Measurements from ENCODE around the gene GMCL2. TPM values are rescaled to one million over a fixed set of nuclear protein-coding genes. Genes with fewer than 3 reads are reported as not detected.
"Not testable (repeated sequence)": the region's sequence is repeated elsewhere in the genome, so short reads cannot be mapped to it uniquely, and the experiment has no call there.

GMCL2 gene
- polyA plus RNA-seq, 2 donors, result not detected

GRCh38 chr5:178203670-178204181, 16.6 kb upstream of the GMCL2 start:
- Histone ChIP-seq H3K9me3 (ENCODE audit: control insufficient read depth in 2 of 2, insufficient read depth in 1 of 2, low read depth in 1 of 2, low read length in 1 of 2) (no peaks in the 10 kb centered on the region), H3K27ac (ENCODE audit: low read depth in 2 of 2, low read length in 1 of 2) (peak overlapping the region in 1 of 2 donors; percentile 65), H3K4me1 (ENCODE audit: control insufficient read depth in 2 of 2, insufficient read depth in 2 of 2, low read length in 1 of 2) (peaks cover 4 to 23% of the 10 kb centered on the region in 2 donors), H3K27me3 (ENCODE audit: control insufficient read depth in 1 of 2, insufficient read depth in 2 of 2, low read length in 2 of 2) (no peaks in the 10 kb centered on the region), H3K36me3 (ENCODE audit: control insufficient read depth in 2 of 2, insufficient read depth in 2 of 2, low read length in 1 of 2) (peaks cover 2 to 18% of the 10 kb centered on the region in 2 donors), H3K4me3 (ENCODE audit: low read depth in 1 of 2, low read length in 2 of 2) (peak overlapping the region; percentile 71 to 99)
- 20 to 22% methylated on average over 28 to 30 of the region's 30 CpGs for WGBS, 2 donors

GRCh38 chr5:178202541-178202940, 15.4 kb upstream of the GMCL2 start:
- H3K27me3 ChIP-seq (ENCODE audit: control insufficient read depth in 1 of 2, insufficient read depth in 2 of 2, low read length in 2 of 2), result no peaks in the 10 kb centered on the region
- H3K27ac ChIP-seq (ENCODE audit: low read depth in 2 of 2, low read length in 1 of 2), result no peak overlapping the region
- WGBS, 2 donors, result 95% methylated on average over 10 of the region's 10 CpGs
- no peak overlapping the region for H3K4me3 ChIP-seq (ENCODE audit: low read depth in 1 of 2, low read length in 2 of 2)
- H3K9me3 ChIP-seq (ENCODE audit: control insufficient read depth in 2 of 2, insufficient read depth in 1 of 2, low read depth in 1 of 2, low read length in 1 of 2), result no peaks in the 10 kb centered on the region
- peaks cover 4 to 18% of the 10 kb centered on the region in 2 donors for H3K4me1 ChIP-seq (ENCODE audit: control insufficient read depth in 2 of 2, insufficient read depth in 2 of 2, low read length in 1 of 2)
- H3K36me3 ChIP-seq (ENCODE audit: control insufficient read depth in 2 of 2, insufficient read depth in 2 of 2, low read length in 1 of 2), result peaks cover 0 to 11% of the 10 kb centered on the region in 2 donors

GRCh38 chr5:178201927-178202235, 14.7 kb upstream of the GMCL2 start:
- no peaks in the 10 kb centered on the region for H3K9me3 ChIP-seq (ENCODE audit: control insufficient read depth in 2 of 2, insufficient read depth in 1 of 2, low read depth in 1 of 2, low read length in 1 of 2)
- H3K27me3 ChIP-seq (ENCODE audit: control insufficient read depth in 1 of 2, insufficient read depth in 2 of 2, low read length in 2 of 2), result no peaks in the 10 kb centered on the region
- H3K27ac ChIP-seq (ENCODE audit: low read depth in 2 of 2, low read length in 1 of 2), result no peak overlapping the region
- H3K36me3 ChIP-seq (ENCODE audit: control insufficient read depth in 2 of 2, insufficient read depth in 2 of 2, low read length in 1 of 2), result peaks cover 0 to 9% of the 10 kb centered on the region in 2 donors
- H3K4me1 ChIP-seq (ENCODE audit: control insufficient read depth in 2 of 2, insufficient read depth in 2 of 2, low read length in 1 of 2), result peaks cover 4 to 15% of the 10 kb centered on the region in 2 donors
- 36 to 48% methylated on average over 2 of the region's 2 CpGs for WGBS, 2 donors
- H3K4me3 ChIP-seq (ENCODE audit: low read depth in 1 of 2, low read length in 2 of 2), result no peak overlapping the region

- H3K27ac ChIP-seq (ENCODE audit: low read depth in 2 of 2, low read length in 1 of 2), result no peak overlapping the region
- WGBS, 2 donors, result 77 to 78% methylated on average over 14 of the region's 14 CpGs
Observed at GRCh38 chr5:178201221-178201926, 14.2 kb upstream of the GMCL2 start.

GRCh38 chr5:178199581-178200434, 12.6 kb upstream of the GMCL2 start:
- Histone ChIP-seq H3K27ac (ENCODE audit: low read depth in 2 of 2, low read length in 1 of 2) (peak overlapping the region in 1 of 2 donors; percentile 50), H3K36me3 (ENCODE audit: control insufficient read depth in 2 of 2, insufficient read depth in 2 of 2, low read length in 1 of 2) (no peaks in the 10 kb centered on the region), H3K4me1 (ENCODE audit: control insufficient read depth in 2 of 2, insufficient read depth in 2 of 2, low read length in 1 of 2) (peaks cover 0 to 7% of the 10 kb centered on the region in 2 donors), H3K9me3 (ENCODE audit: control insufficient read depth in 2 of 2, insufficient read depth in 1 of 2, low read depth in 1 of 2, low read length in 1 of 2) (no peaks in the 10 kb centered on the region), H3K27me3 (ENCODE audit: control insufficient read depth in 1 of 2, insufficient read depth in 2 of 2, low read length in 2 of 2) (no peaks in the 10 kb centered on the region), H3K4me3 (ENCODE audit: low read depth in 1 of 2, low read length in 2 of 2) (no peak overlapping the region)
- 52 to 62% methylated on average over 12 of the region's 12 CpGs for WGBS, 2 donors

More at GRCh38 chr5:178201221-178201926, 14.2 kb upstream of the GMCL2 start:
- Histone ChIP-seq H3K4me1 (ENCODE audit: control insufficient read depth in 2 of 2, insufficient read depth in 2 of 2, low read length in 1 of 2) (peaks cover 2 to 10% of the 10 kb centered on the region in 2 donors), H3K27me3 (ENCODE audit: control insufficient read depth in 1 of 2, insufficient read depth in 2 of 2, low read length in 2 of 2) (no peaks in the 10 kb centered on the region), H3K4me3 (ENCODE audit: low read depth in 1 of 2, low read length in 2 of 2) (no peak overlapping the region), H3K36me3 (ENCODE audit: control insufficient read depth in 2 of 2, insufficient read depth in 2 of 2, low read length in 1 of 2) (peaks cover 0 to 4% of the 10 kb centered on the region in 2 donors), H3K9me3 (ENCODE audit: control insufficient read depth in 2 of 2, insufficient read depth in 1 of 2, low read depth in 1 of 2, low read length in 1 of 2) (no peaks in the 10 kb centered on the region)

- WGBS, 2 donors, result 79 to 81% methylated on average over 10 to 11 of the region's 11 CpGs
- Histone ChIP-seq H3K36me3 (ENCODE audit: control insufficient read depth in 2 of 2, insufficient read depth in 2 of 2, low read length in 1 of 2) (no peaks in the 10 kb centered on the region), H3K27me3 (ENCODE audit: control insufficient read depth in 1 of 2, insufficient read depth in 2 of 2, low read length in 2 of 2) (no peaks in the 10 kb centered on the region), H3K4me1 (ENCODE audit: control insufficient read depth in 2 of 2, insufficient read depth in 2 of 2, low read length in 1 of 2) (peaks cover 0 to 11% of the 10 kb centered on the region in 2 donors), H3K4me3 (ENCODE audit: low read depth in 1 of 2, low read length in 2 of 2) (no peak overlapping the region), H3K9me3 (ENCODE audit: control insufficient read depth in 2 of 2, insufficient read depth in 1 of 2, low read depth in 1 of 2, low read length in 1 of 2) (no peaks in the 10 kb centered on the region), H3K27ac (ENCODE audit: low read depth in 2 of 2, low read length in 1 of 2) (no peak overlapping the region)
Observed at GRCh38 chr5:178198706-178199105, 11.5 kb upstream of the GMCL2 start.

- 75 to 88% methylated on average over 11 of the region's 11 CpGs for WGBS, 2 donors
- not testable (repeated sequence) for H3K9me3 ChIP-seq (ENCODE audit: control insufficient read depth in 2 of 2, insufficient read depth in 1 of 2, low read depth in 1 of 2, low read length in 1 of 2); H3K27ac ChIP-seq (ENCODE audit: low read depth in 2 of 2, low read length in 1 of 2); H3K36me3 ChIP-seq (ENCODE audit: control insufficient read depth in 2 of 2, insufficient read depth in 2 of 2, low read length in 1 of 2); H3K4me3 ChIP-seq (ENCODE audit: low read depth in 1 of 2, low read length in 2 of 2); H3K27me3 ChIP-seq (ENCODE audit: control insufficient read depth in 1 of 2, insufficient read depth in 2 of 2, low read length in 2 of 2)
- peaks cover 0 to 15% of the 10 kb centered on the region in 2 donors for H3K4me1 ChIP-seq (ENCODE audit: control insufficient read depth in 2 of 2, insufficient read depth in 2 of 2, low read length in 1 of 2)
Observed at GRCh38 chr5:178198151-178198550, 11.0 kb upstream of the GMCL2 start.

GRCh38 chr5:178196986-178197385, 9.8 kb upstream of the GMCL2 start:
- 79 to 87% methylated on average over 8 of the region's 8 CpGs for WGBS, 2 donors
- no peak overlapping the region for H3K27ac ChIP-seq (ENCODE audit: low read depth in 2 of 2, low read length in 1 of 2)
- no peaks in the 10 kb centered on the region for H3K27me3 ChIP-seq (ENCODE audit: control insufficient read depth in 1 of 2, insufficient read depth in 2 of 2, low read length in 2 of 2)
- peaks cover 0 to 13% of the 10 kb centered on the region in 2 donors for H3K4me1 ChIP-seq (ENCODE audit: control insufficient read depth in 2 of 2, insufficient read depth in 2 of 2, low read length in 1 of 2)
- no peaks in the 10 kb centered on the region for H3K36me3 ChIP-seq (ENCODE audit: control insufficient read depth in 2 of 2, insufficient read depth in 2 of 2, low read length in 1 of 2)
- H3K9me3 ChIP-seq (ENCODE audit: control insufficient read depth in 2 of 2, insufficient read depth in 1 of 2, low read depth in 1 of 2, low read length in 1 of 2), result no peaks in the 10 kb centered on the region
- H3K4me3 ChIP-seq (ENCODE audit: low read depth in 1 of 2, low read length in 2 of 2), result no peak overlapping the region

- Histone ChIP-seq H3K4me3 (ENCODE audit: low read depth in 1 of 2, low read length in 2 of 2) (no peak overlapping the region), H3K36me3 (ENCODE audit: control insufficient read depth in 2 of 2, insufficient read depth in 2 of 2, low read length in 1 of 2) (no peaks in the 10 kb centered on the region), H3K27me3 (ENCODE audit: control insufficient read depth in 1 of 2, insufficient read depth in 2 of 2, low read length in 2 of 2) (no peaks in the 10 kb centered on the region), H3K9me3 (ENCODE audit: control insufficient read depth in 2 of 2, insufficient read depth in 1 of 2, low read depth in 1 of 2, low read length in 1 of 2) (no peaks in the 10 kb centered on the region), H3K4me1 (ENCODE audit: control insufficient read depth in 2 of 2, insufficient read depth in 2 of 2, low read length in 1 of 2) (peaks cover 0 to 10% of the 10 kb centered on the region in 2 donors), H3K27ac (ENCODE audit: low read depth in 2 of 2, low read length in 1 of 2) (no peak overlapping the region)
- WGBS, 2 donors, result 80 to 82% methylated on average over 7 of the region's 7 CpGs
Observed at GRCh38 chr5:178196281-178196812, 9.2 kb upstream of the GMCL2 start.
